ENCODE measurements around the gene MYOM3.

Gene MYOM3

GRCh38 chr1:24085546-24085945 is 26.4 kb downstream of the MYOM3 start:
- no peak for DNase-seq (ENCODE audit: low read depth)
- no peak overlapping the region for H3K4me3 ChIP-seq (ENCODE audit: low read depth, low read length)
- TF ChIP-seq, protein P1, sequence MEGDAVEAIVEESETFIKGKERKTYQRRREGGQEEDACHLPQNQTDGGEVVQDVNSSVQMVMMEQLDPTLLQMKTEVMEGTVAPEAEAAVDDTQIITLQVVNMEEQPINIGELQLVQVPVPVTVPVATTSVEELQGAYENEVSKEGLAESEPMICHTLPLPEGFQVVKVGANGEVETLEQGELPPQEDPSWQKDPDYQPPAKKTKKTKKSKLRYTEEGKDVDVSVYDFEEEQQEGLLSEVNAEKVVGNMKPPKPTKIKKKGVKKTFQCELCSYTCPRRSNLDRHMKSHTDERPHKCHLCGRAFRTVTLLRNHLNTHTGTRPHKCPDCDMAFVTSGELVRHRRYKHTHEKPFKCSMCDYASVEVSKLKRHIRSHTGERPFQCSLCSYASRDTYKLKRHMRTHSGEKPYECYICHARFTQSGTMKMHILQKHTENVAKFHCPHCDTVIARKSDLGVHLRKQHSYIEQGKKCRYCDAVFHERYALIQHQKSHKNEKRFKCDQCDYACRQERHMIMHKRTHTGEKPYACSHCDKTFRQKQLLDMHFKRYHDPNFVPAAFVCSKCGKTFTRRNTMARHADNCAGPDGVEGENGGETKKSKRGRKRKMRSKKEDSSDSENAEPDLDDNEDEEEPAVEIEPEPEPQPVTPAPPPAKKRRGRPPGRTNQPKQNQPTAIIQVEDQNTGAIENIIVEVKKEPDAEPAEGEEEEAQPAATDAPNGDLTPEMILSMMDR (IDR thresholded peaks at IDR 0.05; ENCODE audit: low read depth, low read length, missing control alignments), result no peak

GRCh38 chr1:24085007-24085406 is 26.9 kb downstream of the MYOM3 start:
- no peak overlapping the region for H3K4me3 ChIP-seq (ENCODE audit: low read depth, low read length)
- TF ChIP-seq, protein P1 (IDR thresholded peaks at IDR 0.05; ENCODE audit: low read depth, low read length, missing control alignments), result no peak
- no peak for DNase-seq (ENCODE audit: low read depth)

- TF ChIP-seq, protein P1 (IDR thresholded peaks at IDR 0.05; ENCODE audit: low read depth, low read length, missing control alignments), result no peak
- DNase-seq (ENCODE audit: low read depth), result no peak
- no peak overlapping the region for H3K4me3 ChIP-seq (ENCODE audit: low read depth, low read length)
Observed at GRCh38 chr1:24084050-24084449, 27.9 kb downstream of the MYOM3 start.

GRCh38 chr1:24082372-24082771 is 29.6 kb downstream of the MYOM3 start:
- TF ChIP-seq, protein P1 (IDR thresholded peaks at IDR 0.05; ENCODE audit: low read depth, low read length, missing control alignments), result no peak
- no peak for DNase-seq (ENCODE audit: low read depth)
- H3K4me3 ChIP-seq (ENCODE audit: low read depth, low read length), result no peak overlapping the region

DNA sequence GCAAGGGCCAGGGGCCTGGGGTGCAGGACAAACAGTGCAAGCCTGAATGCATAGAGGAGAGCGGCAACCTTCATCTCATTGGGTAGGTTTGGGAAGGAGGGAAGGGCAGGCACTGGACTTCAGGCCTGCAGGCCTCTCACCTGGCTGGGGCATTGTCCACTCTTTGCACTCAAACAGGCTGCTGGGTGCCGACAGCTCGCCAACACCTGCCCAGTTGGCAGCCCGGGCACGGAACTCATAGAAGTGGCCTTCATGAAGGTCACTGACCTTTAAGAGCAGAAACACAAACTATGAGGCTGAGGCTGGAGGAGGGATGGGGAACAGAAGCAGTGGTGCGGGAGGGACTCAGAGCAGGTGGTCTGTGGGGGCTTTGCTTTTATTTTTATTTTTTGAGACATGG is 30.7 kb downstream of the MYOM3 start:
- TF ChIP-seq, protein P1 (IDR thresholded peaks at IDR 0.05; ENCODE audit: low read depth, low read length, missing control alignments), result no peak
- H3K4me3 ChIP-seq (ENCODE audit: low read depth, low read length), result no peak overlapping the region
- DNase-seq (ENCODE audit: low read depth), result no peak

- no peak overlapping the region for H3K4me3 ChIP-seq (ENCODE audit: low read depth, low read length)
- TF ChIP-seq, protein P1 (IDR thresholded peaks at IDR 0.05; ENCODE audit: low read depth, low read length, missing control alignments), result no peak
Observed at GRCh38 chr1:24080131-24080530, 31.8 kb downstream of the MYOM3 start.

DNA sequence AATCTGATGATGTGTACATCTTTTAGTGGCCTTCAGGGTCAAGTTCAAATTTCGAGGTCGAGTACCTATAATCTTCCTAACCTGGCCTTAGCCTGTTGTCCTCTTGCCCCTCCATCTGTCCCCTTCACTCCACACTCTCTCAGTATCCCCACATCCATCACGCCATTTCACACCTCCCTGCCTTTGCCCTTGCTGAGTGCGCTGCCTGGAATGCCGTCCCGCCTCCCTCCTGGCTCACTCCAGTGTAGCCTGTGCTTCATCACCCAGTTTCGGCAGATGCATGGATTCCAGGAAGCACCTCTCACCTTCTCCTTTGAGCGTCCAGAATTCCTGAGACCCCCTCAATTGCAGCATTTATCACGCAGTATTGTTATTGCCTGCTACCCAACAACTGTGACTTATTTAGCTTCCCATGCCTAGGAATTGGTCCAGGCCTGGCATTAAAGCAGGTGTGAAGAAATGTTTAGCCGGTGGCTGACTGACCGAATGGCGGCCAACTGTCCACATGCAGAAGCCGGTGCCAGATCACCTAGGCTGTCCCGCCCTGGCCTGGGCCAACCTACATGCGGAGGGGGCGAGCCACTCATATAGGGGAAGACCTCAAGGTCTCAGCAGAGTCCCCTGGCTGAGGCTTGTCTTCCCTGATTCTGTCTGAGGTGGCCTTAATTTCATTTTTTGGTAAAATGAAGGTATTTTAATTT is 34.5 kb downstream of the MYOM3 start:
- TF ChIP-seq, protein P1 (IDR thresholded peaks at IDR 0.05; ENCODE audit: low read depth, low read length, missing control alignments), result no peak
- no peak for DNase-seq (ENCODE audit: low read depth)
- no peak overlapping the region for H3K4me3 ChIP-seq (ENCODE audit: low read depth, low read length)

More at GRCh38 chr1:24080131-24080530, 31.8 kb downstream of the MYOM3 start:
- DNase-seq (ENCODE audit: low read depth), result no peak
